ENCODE results near the gene C2CD2. TPM values are rescaled to one million over a fixed set of nuclear protein-coding genes. Genes with fewer than 3 reads are reported as not detected.

C2CD2 gene
- polyA plus RNA-seq, 1 donor (not counting 4 experiments of a cell fraction or from before 2014, with no cell fraction given) = 39.9 TPM

DNA sequence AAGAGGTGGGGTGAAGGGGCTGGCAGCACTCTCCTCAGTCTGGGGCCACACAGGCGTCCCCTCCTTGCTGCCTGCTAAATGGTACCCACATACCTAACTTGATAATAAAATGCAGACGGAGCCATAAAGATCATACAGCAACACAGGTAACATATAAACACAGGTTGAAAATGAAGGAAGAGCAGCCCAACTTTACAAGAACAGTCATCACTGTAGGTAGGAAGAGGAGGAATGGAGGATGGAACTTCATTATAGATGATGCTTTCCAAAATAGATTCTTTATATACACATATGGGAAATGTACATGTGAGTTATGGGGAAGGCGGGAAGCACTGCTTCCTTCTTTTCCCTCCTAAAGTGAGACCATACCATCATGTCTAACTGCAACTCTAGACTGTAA lies 13.4 kb downstream of the C2CD2 start:
- dilution Hi-C loops (cut with MboI; ENCODE audit: extremely low pct_ligation_motif_present, low sequenced_read_pairs) = no loop called here
- Histone ChIP-seq H3K36me3 (ENCODE audit: control insufficient read depth in 2 of 2, extremely low read depth in 1 of 2, insufficient read depth in 2 of 2, low read length in 2 of 2) (peaks cover 9 to 13% of the 10 kb centered on the region in 2 experiments), H3K27me3 (ENCODE audit: control insufficient read depth, extremely low read depth, insufficient read depth, low read length) (no peaks in the 10 kb centered on the region), H3K4me2 (ENCODE audit: control insufficient read depth, extremely low read depth, insufficient read depth, low read depth, low read length) (no peak overlapping the region), H3K9me1 (ENCODE audit: control insufficient read depth, extremely low read depth, insufficient read depth, low read length) (no peaks in the 10 kb centered on the region), H3K4me1 (ENCODE audit: control insufficient read depth, extremely low read depth, insufficient read depth, low read length) (no peaks in the 10 kb centered on the region), H3K79me2 (ENCODE audit: control insufficient read depth, insufficient read depth, low read length) (peaks cover 68% of the 10 kb centered on the region), H3K27ac (ENCODE audit: control insufficient read depth, insufficient read depth, low read length) (no peak overlapping the region), H4K20me1 (ENCODE audit: control insufficient read depth, extremely low read depth, insufficient read depth, low read length) (peaks cover 2% of the 10 kb centered on the region), H2AFZ (ENCODE audit: control insufficient read depth, low read length) (no peak overlapping the region), H3K4me3 (ENCODE audit: control insufficient read depth in 2 of 3, extremely low read depth in 1 of 3, insufficient read depth in 2 of 3, low read depth in 1 of 3, low read length in 3 of 3) (no peak overlapping the region), H3K9ac (ENCODE audit: control insufficient read depth, extremely low read depth, insufficient read depth, low read length) (no peak overlapping the region), H3K9me3 (ENCODE audit: control insufficient read depth, low read depth, low read length) (no peaks in the 10 kb centered on the region)
- FAIRE-seq (no peak), DNase-seq (ENCODE audit: low read depth, low spot score) (no peak)
- no peak for TF ChIP-seq EZH2 (IDR thresholded peaks at IDR 0.05; ENCODE audit: low read length)
- TF ChIP-seq, protein P1, sequence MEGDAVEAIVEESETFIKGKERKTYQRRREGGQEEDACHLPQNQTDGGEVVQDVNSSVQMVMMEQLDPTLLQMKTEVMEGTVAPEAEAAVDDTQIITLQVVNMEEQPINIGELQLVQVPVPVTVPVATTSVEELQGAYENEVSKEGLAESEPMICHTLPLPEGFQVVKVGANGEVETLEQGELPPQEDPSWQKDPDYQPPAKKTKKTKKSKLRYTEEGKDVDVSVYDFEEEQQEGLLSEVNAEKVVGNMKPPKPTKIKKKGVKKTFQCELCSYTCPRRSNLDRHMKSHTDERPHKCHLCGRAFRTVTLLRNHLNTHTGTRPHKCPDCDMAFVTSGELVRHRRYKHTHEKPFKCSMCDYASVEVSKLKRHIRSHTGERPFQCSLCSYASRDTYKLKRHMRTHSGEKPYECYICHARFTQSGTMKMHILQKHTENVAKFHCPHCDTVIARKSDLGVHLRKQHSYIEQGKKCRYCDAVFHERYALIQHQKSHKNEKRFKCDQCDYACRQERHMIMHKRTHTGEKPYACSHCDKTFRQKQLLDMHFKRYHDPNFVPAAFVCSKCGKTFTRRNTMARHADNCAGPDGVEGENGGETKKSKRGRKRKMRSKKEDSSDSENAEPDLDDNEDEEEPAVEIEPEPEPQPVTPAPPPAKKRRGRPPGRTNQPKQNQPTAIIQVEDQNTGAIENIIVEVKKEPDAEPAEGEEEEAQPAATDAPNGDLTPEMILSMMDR (optimal IDR thresholded peaks at IDR 0.05 in 1 of 3, IDR thresholded peaks at IDR 0.05 in 1 of 3, conservative IDR thresholded peaks at IDR 0.05 in 1 of 3; ENCODE audit: extremely low read depth in 1 of 3, insufficient read depth in 2 of 3, low read length in 3 of 3) = no peak

DNA sequence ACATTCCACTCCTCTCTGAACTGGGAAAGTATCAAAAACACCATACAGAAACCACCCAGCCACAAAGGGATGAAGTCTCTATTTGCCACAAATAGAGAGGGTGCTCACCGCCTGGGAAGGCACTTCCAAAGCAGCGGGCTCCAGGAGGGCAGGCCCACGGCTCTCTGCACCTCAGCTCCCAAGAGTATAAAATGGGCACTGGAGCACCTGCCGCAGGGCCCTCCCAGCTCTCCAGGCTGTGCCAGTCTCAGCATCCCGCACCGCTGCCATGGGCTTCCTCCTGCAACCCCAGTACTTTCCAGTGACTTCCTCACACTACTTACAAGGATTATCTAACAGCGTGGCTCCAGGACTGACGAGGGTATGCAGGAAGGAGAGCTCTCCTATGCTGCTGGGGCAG lies 14.4 kb downstream of the C2CD2 start:
- Histone ChIP-seq H4K20me1 (ENCODE audit: control insufficient read depth, extremely low read depth, insufficient read depth, low read length) (no peaks in the 10 kb centered on the region), H3K4me1 (ENCODE audit: control insufficient read depth, extremely low read depth, insufficient read depth, low read length) (peaks cover under 1% of the 10 kb centered on the region), H3K9me3 (ENCODE audit: control insufficient read depth, low read depth, low read length) (no peaks in the 10 kb centered on the region), H3K79me2 (ENCODE audit: control insufficient read depth, insufficient read depth, low read length) (peaks cover 66% of the 10 kb centered on the region), H2AFZ (ENCODE audit: control insufficient read depth, low read length) (no peak overlapping the region), H3K9ac (ENCODE audit: control insufficient read depth, extremely low read depth, insufficient read depth, low read length) (no peak overlapping the region), H3K27me3 (ENCODE audit: control insufficient read depth, extremely low read depth, insufficient read depth, low read length) (no peaks in the 10 kb centered on the region), H3K4me3 (ENCODE audit: control insufficient read depth in 2 of 3, extremely low read depth in 1 of 3, insufficient read depth in 2 of 3, low read depth in 1 of 3, low read length in 3 of 3) (no peak overlapping the region), H3K36me3 (ENCODE audit: control insufficient read depth in 2 of 2, extremely low read depth in 1 of 2, insufficient read depth in 2 of 2, low read length in 2 of 2) (peaks cover 9 to 15% of the 10 kb centered on the region in 2 experiments), H3K4me2 (ENCODE audit: control insufficient read depth, extremely low read depth, insufficient read depth, low read depth, low read length) (no peak overlapping the region), H3K9me1 (ENCODE audit: control insufficient read depth, extremely low read depth, insufficient read depth, low read length) (no peaks in the 10 kb centered on the region), H3K27ac (ENCODE audit: control insufficient read depth, insufficient read depth, low read length) (no peak overlapping the region)
- FAIRE-seq (no peak), DNase-seq (ENCODE audit: low read depth, low spot score) (no peak)
- dilution Hi-C loops (cut with MboI; ENCODE audit: extremely low pct_ligation_motif_present, low sequenced_read_pairs) = no loop called here
- TF ChIP-seq, protein P1 (optimal IDR thresholded peaks at IDR 0.05 in 1 of 3, IDR thresholded peaks at IDR 0.05 in 1 of 3, conservative IDR thresholded peaks at IDR 0.05 in 1 of 3; ENCODE audit: extremely low read depth in 1 of 3, insufficient read depth in 2 of 3, low read length in 3 of 3) = no peak
- TF ChIP-seq EZH2 (IDR thresholded peaks at IDR 0.05; ENCODE audit: low read length) = no peak
